Body of pancreas (tissue), 4 donors: ENCODE data around the gene ADAMTS2. TPM values are rescaled to one million over a fixed set of nuclear protein-coding genes. Genes with fewer than 3 reads are reported as not detected.

ENCODE experiments used
- ATAC-seq: fragments of 150-250 bp; one replicate; pipeline ENCODE4 v1.9.1; 2016
- DNase-seq, 4 donors: peaks; one replicate each; pipeline ENCODE4 v3.0.0-alpha.2; 2019
- H3K27ac ChIP-seq, 4 donors: fragments of 200-600 bp; sonication (generic); 1 replicate in 3 of 4; 2 replicates in 1 of 4; pipeline versions ENCODE4 v1.5.1 to v1.6.1; 2016 to 2019; ENCODE audit warnings: mild to moderate bottlenecking in 1 of 4, mixed read lengths in 1 of 4, moderate library complexity in 1 of 4
- H3K27me3 ChIP-seq, 2 donors: fragments of 200-600 bp; sonication (generic); one replicate each; pipeline ENCODE4 v1.6.0; 2016; ENCODE audit warnings: mild to moderate bottlenecking in 1 of 2
- H3K36me3 ChIP-seq, 2 donors: fragments of 200-600 bp; sonication (generic); replicated peaks in 1 of 2; 2 replicates each; pipeline ENCODE4 v1.5.1; 2016; ENCODE audit warnings: low read depth in 2 of 2; ENCODE audit not compliant: insufficient read depth in 1 of 2
- H3K4me1 ChIP-seq: fragments of 200-600 bp; sonication (generic); one replicate; pipeline ENCODE4 v1.6.0; 2016
- H3K4me3 ChIP-seq, 2 donors: fragments of 200-600 bp; sonication (generic); 1 replicate in 1 of 2; 2 replicates in 1 of 2; pipeline ENCODE4 v1.5.1; 2016 to 2019
- H3K9me3 ChIP-seq, 3 donors: fragments of 200-600 bp; sonication (generic); 1 replicate in 2 of 3; 2 replicates in 1 of 3; pipeline ENCODE4 v1.5.1; 2016
- CTCF ChIP-seq, 7 experiments: fragments of 450-650 bp in 4 of 7; fragments of 200-600 bp in 3 of 7; sonication (generic) in 3 of 7; IDR thresholded peaks; one replicate each; pipeline ENCODE4 v1.5.1; 2016 to 2019; ENCODE audit warnings: antibody characterized with exemption in 7 of 7
- POLR2A ChIP-seq, 3 donors: fragments of 450-650 bp; IDR thresholded peaks; one replicate each; pipeline ENCODE4 v1.6.1; 2016; ENCODE audit warnings: antibody characterized with exemption in 3 of 3, mild to moderate bottlenecking in 2 of 3
- WGBS, 2 donors: methylation state at CpG; one replicate each; pipeline ENCODE4 v1.1.5; 2017; 5-methylcytosine and 5-hydroxymethylcytosine counted together
- intact Hi-C: fragments of 100-400 bp; cut with DNase I; formaldehyde crosslinking; loops from one replicate; pipeline ENCODE4 v1.15.1; 2023
- total RNA-seq, 2 donors: library from RNA; depleted of rRNA; stranded (reverse); fragments of >200 nt; gene quantifications; one replicate each; pipeline ENCODE4 v1.1.0, GENCODE V29; 2016

ADAMTS2 gene
- total RNA-seq, 2 donors from 2014 or later = 9.1 to 19.1 TPM

DNA sequence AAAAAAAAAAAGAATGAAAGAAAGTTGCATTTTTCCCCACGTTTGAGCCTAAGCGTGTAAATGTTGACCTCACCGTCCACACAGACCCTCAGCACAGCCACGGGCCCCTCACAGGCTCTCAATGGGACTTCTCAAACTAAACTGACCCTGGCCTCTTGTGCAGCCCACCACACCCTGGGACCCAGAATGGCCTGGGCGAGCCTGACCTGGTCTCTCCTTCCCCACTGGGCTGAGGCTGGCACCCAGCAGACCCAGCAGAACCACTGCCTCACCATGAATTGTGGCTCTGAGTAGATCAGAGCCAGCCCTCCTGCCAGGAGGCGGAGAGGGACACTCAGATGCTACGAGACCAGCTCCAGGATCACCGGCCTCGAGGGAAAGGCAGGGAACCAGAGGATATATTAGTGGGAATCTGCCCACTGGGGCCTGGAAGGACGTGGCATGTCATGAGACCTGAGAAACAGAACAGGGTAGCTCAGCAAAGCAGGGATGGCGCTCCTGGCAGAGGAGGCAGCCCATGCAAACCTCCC lies 160.7 kb downstream of the ADAMTS2 start:
- 65 to 69% methylated on average over 10 to 11 of the region's 11 CpGs for WGBS, 2 donors
- Histone ChIP-seq H3K27me3 (no peaks in the 10 kb centered on the region), H3K27ac (no peak overlapping the region), H3K36me3 (no peaks in the 10 kb centered on the region), H3K4me3 (no peak overlapping the region), H3K4me1 (no peaks in the 10 kb centered on the region), H3K9me3 (no peaks in the 10 kb centered on the region)
- TF ChIP-seq POLR2A (IDR thresholded peaks at IDR 0.05) = no peak
- no peak for TF ChIP-seq CTCF (IDR thresholded peaks at IDR 0.05)
- DNase-seq (no peak), ATAC-seq (no peak)
- intact Hi-C loops = no loop called here

DNA sequence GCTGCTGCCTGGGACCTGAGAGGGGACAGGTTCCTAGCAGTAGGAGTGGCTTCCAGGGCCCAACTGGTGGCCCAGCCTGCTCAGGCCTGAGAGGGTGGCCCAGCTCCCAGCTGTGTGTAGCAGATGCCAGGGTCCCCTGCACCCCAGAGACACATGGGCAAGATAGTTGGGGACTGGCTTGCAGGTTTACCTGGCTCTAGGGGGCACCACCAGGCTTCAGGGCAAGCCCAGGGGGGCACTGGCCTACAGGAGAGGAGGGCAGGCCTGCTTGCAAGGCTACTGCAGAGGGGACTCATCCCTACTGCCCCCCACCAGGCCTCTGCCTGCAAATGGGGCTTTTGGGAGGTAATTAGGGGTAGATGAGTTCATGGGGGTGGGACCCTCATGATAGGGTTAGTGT lies 161.8 kb downstream of the ADAMTS2 start:
- Histone ChIP-seq H3K36me3 (no peaks in the 10 kb centered on the region), H3K4me1 (no peaks in the 10 kb centered on the region), H3K9me3 (no peaks in the 10 kb centered on the region), H3K4me3 (no peak overlapping the region), H3K27ac (no peak overlapping the region), H3K27me3 (no peaks in the 10 kb centered on the region)
- intact Hi-C loops = no loop called here
- no peak for DNase-seq
- no peak for ATAC-seq
- no peak for TF ChIP-seq CTCF (IDR thresholded peaks at IDR 0.05)
- TF ChIP-seq POLR2A (IDR thresholded peaks at IDR 0.05) = no peak

DNA sequence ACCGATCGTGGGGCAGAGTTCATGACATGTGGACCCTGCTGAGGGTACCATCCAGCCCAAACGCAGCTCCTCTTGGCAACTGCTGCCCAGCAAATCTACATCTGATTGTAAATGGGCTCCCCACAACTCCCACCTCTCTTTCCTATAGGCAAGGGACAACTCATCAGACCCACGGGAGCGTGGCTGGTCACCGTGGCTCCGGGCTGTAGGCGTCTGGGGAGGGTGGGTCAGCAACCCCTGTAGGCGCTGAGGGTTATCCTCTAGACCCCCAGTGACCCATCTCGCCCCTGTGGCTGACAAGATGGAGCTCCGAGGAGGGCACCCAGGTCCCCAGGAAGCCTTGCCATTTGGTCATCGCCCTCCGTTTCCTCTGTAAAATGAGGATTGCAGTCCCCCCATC lies 162.7 kb downstream of the ADAMTS2 start:
- no peak overlapping the region for H3K27ac ChIP-seq
- H3K4me3 ChIP-seq = no peak overlapping the region
- no peaks in the 10 kb centered on the region for H3K27me3 ChIP-seq
- TF ChIP-seq CTCF (IDR thresholded peaks at IDR 0.05) = no peak
- H3K9me3 ChIP-seq = no peaks in the 10 kb centered on the region
- no peak for DNase-seq
- no peaks in the 10 kb centered on the region for H3K36me3 ChIP-seq
- 72 to 85% methylated on average over 4 to 13 of the region's 13 CpGs for WGBS, 2 donors
- no peak for ATAC-seq
- H3K4me1 ChIP-seq = no peaks in the 10 kb centered on the region
- intact Hi-C loops = no loop called here

DNA sequence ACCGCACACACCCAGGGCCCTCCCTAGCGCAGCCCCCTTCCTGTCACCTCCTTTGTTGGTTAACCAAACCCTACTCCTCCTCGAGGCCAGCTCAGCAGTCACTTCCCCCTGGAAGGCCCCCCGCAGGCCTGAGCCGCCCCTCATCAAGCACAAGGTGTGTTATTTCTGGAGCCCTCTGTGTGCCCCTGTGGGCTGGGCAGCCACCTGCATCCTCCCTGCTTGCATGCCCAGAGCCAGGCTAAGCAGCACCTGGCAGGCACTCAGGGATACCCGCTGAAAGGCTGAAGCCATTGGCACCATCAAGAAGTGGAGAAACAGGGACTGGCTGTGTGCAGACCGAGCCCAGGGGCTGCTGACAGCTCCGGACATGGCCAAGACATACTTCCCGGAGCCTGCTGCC lies 163.3 kb downstream of the ADAMTS2 start:
- H3K27me3 ChIP-seq = no peaks in the 10 kb centered on the region
- no peaks in the 10 kb centered on the region for H3K36me3 ChIP-seq
- intact Hi-C loops = no loop called here
- H3K9me3 ChIP-seq = no peaks in the 10 kb centered on the region
- no peak for TF ChIP-seq CTCF (IDR thresholded peaks at IDR 0.05)
- TF ChIP-seq POLR2A (IDR thresholded peaks at IDR 0.05) = no peak
- no peak overlapping the region for H3K27ac ChIP-seq
- no peak for DNase-seq
- 42 to 55% methylated on average over 6 to 9 of the region's 9 CpGs for WGBS, 2 donors
- H3K4me1 ChIP-seq = no peaks in the 10 kb centered on the region
- ATAC-seq = no peak
- H3K4me3 ChIP-seq = no peak overlapping the region

- Histone ChIP-seq H3K27ac (no peak overlapping the region), H3K4me1 (no peaks in the 10 kb centered on the region), H3K27me3 (no peaks in the 10 kb centered on the region), H3K4me3 (no peak overlapping the region), H3K36me3 (no peaks in the 10 kb centered on the region), H3K9me3 (no peaks in the 10 kb centered on the region)
- DNase-seq = no peak
- 71 to 73% methylated on average over 9 to 14 of the region's 16 CpGs for WGBS, 2 donors
- intact Hi-C loops = no loop called here
- no peak for ATAC-seq
- TF ChIP-seq POLR2A (IDR thresholded peaks at IDR 0.05) (no peak), CTCF (IDR thresholded peaks at IDR 0.05) (no peak)
Observed at GRCh38 chr5:179180921-179181645, 164.2 kb downstream of the ADAMTS2 start.
